ENCODE measurements around the gene DTHD1.
A peak's percentile ranks its signal among the peaks of the same experiment; 100 is the strongest.

The DTHD1 gene

GRCh38 chr4:36281384-36282106 is at the start of gene DTHD1:
Gene DTHD1, plus strand, starts transcription at chr4:36281616. Its CDS starts 143 bp downstream, at chr4:36281759.
- DNase-seq = no peak

- no peak for DNase-seq
These were observed 47.7 kb upstream of the DTHD1 start for GRCh38 chr4:36233567-36234266.

GRCh38 chr4:36235306-36235705 is 46.1 kb upstream of the DTHD1 start:
- DNase-seq = no peak

- no peak for DNase-seq
These were observed 45.3 kb upstream of the DTHD1 start for GRCh38 chr4:36236159-36236558.

GRCh38 chr4:36237366-36238313 is 43.8 kb upstream of the DTHD1 start:
- DNase-seq = peak; percentile 77

- DNase-seq = no peak
These were observed 39.6 kb upstream of the DTHD1 start for GRCh38 chr4:36241771-36242170.

- DNase-seq = no peak
These were observed 38.6 kb upstream of the DTHD1 start for GRCh38 chr4:36242629-36243354.

GRCh38 chr4:36243355-36244256 is 37.8 kb upstream of the DTHD1 start:
- no peak for DNase-seq

GRCh38 chr4:36244257-36245082 is 36.9 kb upstream of the DTHD1 start, which contains the start of gene ARAP2:
Gene ARAP2, minus strand, starts transcription at chr4:36244514. Its CDS starts 15,028 bp downstream, at chr4:36229486.
- no peak for DNase-seq

GRCh38 chr4:36249610-36250009 is 31.8 kb upstream of the DTHD1 start:
- DNase-seq = no peak

GRCh38 chr4:36251983-36252382 is 29.4 kb upstream of the DTHD1 start:
- DNase-seq = no peak

GRCh38 chr4:36254371-36254770 is 27.0 kb upstream of the DTHD1 start:
- no peak for DNase-seq

GRCh38 chr4:36255577-36255976 is 25.8 kb upstream of the DTHD1 start:
- peak; percentile 83 for DNase-seq

GRCh38 chr4:36256398-36256891 is 25.0 kb upstream of the DTHD1 start:
- DNase-seq = peak; percentile 28

- no peak for DNase-seq
These were observed 20.7 kb upstream of the DTHD1 start for GRCh38 chr4:36260731-36261130.

GRCh38 chr4:36264207-36264826 is 17.1 kb upstream of the DTHD1 start:
- no peak for DNase-seq

- peak; percentile 14 for DNase-seq
These were observed 13.7 kb upstream of the DTHD1 start for GRCh38 chr4:36267486-36268268.

GRCh38 chr4:36269101-36269500 is 12.3 kb upstream of the DTHD1 start:
- peak; percentile 19 for DNase-seq
